Measurements from ENCODE around the gene TNFRSF8. TPM values are rescaled to one million over a fixed set of nuclear protein-coding genes. Genes with fewer than 3 reads are reported as not detected.

Gene TNFRSF8
- total RNA-seq, 2 experiments from 2014 or later, result 1.5 to 1.8 TPM

- H3K9me3 Mint-ChIP-seq, result peaks cover 9% of the 10 kb centered on the region
- DNase-seq (no peak), ATAC-seq (no peak)
- POLR2A ChIA-PET, result interaction anchor here (0.6 kb wide), 1 partner anchor 182 kb away, joined by 3 read pairs; no protein-coding TSS in a partner anchor
- peaks cover 37% of the 10 kb centered on the region for H3K4me1 Mint-ChIP-seq (ENCODE audit: low read depth)
- CTCF ChIA-PET, result interaction anchor here (1.4 kb wide), 1 partner anchor 34 kb away, joined by 3 read pairs; no protein-coding TSS in a partner anchor
- H3K27ac Mint-ChIP-seq, result no peak overlapping the region
- no peaks in the 10 kb centered on the region for H3K27me3 Mint-ChIP-seq
- H3K36me3 Mint-ChIP-seq (ENCODE audit: low read depth), result peaks cover 7% of the 10 kb centered on the region
- TF ChIP-seq CTCF (IDR thresholded peaks at IDR 0.05), result no peak
- intact Hi-C loops (cut with micrococcal nuclease), result no loop called here
- H3K4me3 Mint-ChIP-seq, result no peak overlapping the region
Measured at GRCh38 chr1:12090326-12090725, 27.2 kb downstream of the TNFRSF8 start.

- ChIA-PET CTCF (interaction anchor here (1.4 kb wide), 1 partner anchor 33 kb away, joined by 3 read pairs; no protein-coding TSS in a partner anchor), POLR2A (interaction anchor here (0.6 kb wide), 1 partner anchor 183 kb away, joined by 3 read pairs; no protein-coding TSS in a partner anchor)
- Mint-ChIP-seq H3K9me3 (peaks cover 12% of the 10 kb centered on the region), H3K36me3 (ENCODE audit: low read depth) (peaks cover 7% of the 10 kb centered on the region), H3K27ac (no peak overlapping the region), H3K4me1 (ENCODE audit: low read depth) (peaks cover 34% of the 10 kb centered on the region), H3K27me3 (no peaks in the 10 kb centered on the region), H3K4me3 (no peak overlapping the region)
- DNase-seq (no peak), ATAC-seq (no peak)
- no peak for TF ChIP-seq CTCF (IDR thresholded peaks at IDR 0.05)
- intact Hi-C loops (cut with micrococcal nuclease), result no loop called here
Measured at GRCh38 chr1:12091191-12091590, 28.1 kb downstream of the TNFRSF8 start.

GRCh38 chr1:12094180-12094579 is 31.1 kb downstream of the TNFRSF8 start:
- CTCF ChIA-PET, result interaction anchor here (0.9 to 1.0 kb wide), 2 partner anchors 14 to 135 kb away, joined by 4 to 5 read pairs; no protein-coding TSS in a partner anchor
- DNase-seq (no peak), ATAC-seq (no peak)
- Mint-ChIP-seq H3K4me3 (no peak overlapping the region), H3K36me3 (ENCODE audit: low read depth) (peaks cover 2% of the 10 kb centered on the region), H3K27me3 (no peaks in the 10 kb centered on the region), H3K9me3 (peaks cover 2% of the 10 kb centered on the region), H3K4me1 (ENCODE audit: low read depth) (peaks cover 7% of the 10 kb centered on the region), H3K27ac (no peak overlapping the region)
- POLR2A ChIA-PET, result interaction anchor here (0.8 to 1.7 kb wide), 2 partner anchors 108 to 185 kb away, joined by 4 to 8 read pairs; no protein-coding TSS in a partner anchor
- intact Hi-C loops (cut with micrococcal nuclease), result no loop called here
- no peak for TF ChIP-seq CTCF (IDR thresholded peaks at IDR 0.05)

- H3K27ac Mint-ChIP-seq, result no peak overlapping the region
- CTCF ChIA-PET, result interaction anchor here (0.9 to 1.0 kb wide), 2 partner anchors 29 kb away, joined by 3 to 4 read pairs; no protein-coding TSS in a partner anchor
- no peak overlapping the region for H3K4me3 Mint-ChIP-seq
- H3K27me3 Mint-ChIP-seq, result no peaks in the 10 kb centered on the region
- POLR2A ChIA-PET, result no interaction called here
- H3K9me3 Mint-ChIP-seq, result peaks cover 2% of the 10 kb centered on the region
- ATAC-seq (peak; percentile 67), DNase-seq (peak; percentile 21)
- peaks cover 2% of the 10 kb centered on the region for H3K36me3 Mint-ChIP-seq (ENCODE audit: low read depth)
- intact Hi-C loops (cut with micrococcal nuclease), result no loop called here
- TF ChIP-seq CTCF (IDR thresholded peaks at IDR 0.05), result no peak
- no peaks in the 10 kb centered on the region for H3K4me1 Mint-ChIP-seq (ENCODE audit: low read depth)
Measured at GRCh38 chr1:12095452-12096263, 32.6 kb downstream of the TNFRSF8 start.

- H3K4me1 Mint-ChIP-seq (ENCODE audit: low read depth), result no peaks in the 10 kb centered on the region
- intact Hi-C loops (cut with micrococcal nuclease), result no loop called here
- no peak overlapping the region for H3K27ac Mint-ChIP-seq
- H3K36me3 Mint-ChIP-seq (ENCODE audit: low read depth), result peaks cover 2% of the 10 kb centered on the region
- no peaks in the 10 kb centered on the region for H3K27me3 Mint-ChIP-seq
- ChIA-PET POLR2A (no interaction called here), CTCF (interaction anchor here (0.9 kb wide), 1 partner anchor 28 kb away, joined by 4 read pairs; no protein-coding TSS in a partner anchor)
- no peak for TF ChIP-seq CTCF (IDR thresholded peaks at IDR 0.05)
- no peak for ATAC-seq
- no peak for DNase-seq
- peaks cover 2% of the 10 kb centered on the region for H3K9me3 Mint-ChIP-seq
- no peak overlapping the region for H3K4me3 Mint-ChIP-seq
Measured at GRCh38 chr1:12096615-12097014, 33.5 kb downstream of the TNFRSF8 start.
